Activated naive CD8-positive, alpha-beta T cell treated with anti-CD3 and anti-CD28 coated beads, Interleukin-2, amount 10 ng/mL, durations not matched to agents 7 days and 5 days (primary cell): ENCODE data around the gene METTL16. TPM values are rescaled to one million over a fixed set of nuclear protein-coding genes. Genes with fewer than 3 reads are reported as not detected.

Source experiments
- ATAC-seq: fragments of 150-1000 bp; cut with Tn5 transposase; one replicate; pipeline ENCODE4 v1.10.0; 2021; ENCODE audit warnings: low read depth, moderate library complexity
- POLR2A ChIA-PET: fragments of 350-600 bp; sonication (Branson Sonifier 250); formaldehyde crosslinking; loops from one replicate; lab custom pipeline; 2021; ENCODE audit warnings: antibody characterized with exemption; lab: Charles Lee
- DNase-seq: peaks from one replicate; pipeline ENCODE4 v3.0.0; 2021
- H3K27ac Mint-ChIP-seq: one replicate; pipeline ENCODE4 v1.8.0; 2022; ENCODE audit warnings: mild to moderate bottlenecking, mixed read lengths
- H3K27me3 Mint-ChIP-seq: one replicate; pipeline ENCODE4 v1.8.0; 2022; ENCODE audit warnings: mild to moderate bottlenecking, moderate library complexity, mixed read lengths
- H3K36me3 Mint-ChIP-seq: one replicate; pipeline ENCODE4 v1.8.0; 2021; ENCODE audit warnings: mild to moderate bottlenecking, mixed read lengths
- H3K4me1 Mint-ChIP-seq: one replicate; pipeline ENCODE4 v1.8.0; 2021; ENCODE audit warnings: mixed read lengths
- H3K4me3 Mint-ChIP-seq: one replicate; pipeline ENCODE4 v1.8.0; 2022; ENCODE audit warnings: mild to moderate bottlenecking, moderate library complexity, mixed read lengths
- H3K9me3 Mint-ChIP-seq: one replicate; pipeline ENCODE4 v1.8.0; 2021; ENCODE audit warnings: mixed read lengths
- total RNA-seq, 2 experiments: library from RNA; stranded (reverse); gene quantifications; one replicate each; pipeline ENCODE4 v1.2.3, GENCODE V29; 2021

The METTL16 gene
- total RNA-seq, 2 experiments from 2014 or later, result 32.2 to 36.6 TPM

DNA sequence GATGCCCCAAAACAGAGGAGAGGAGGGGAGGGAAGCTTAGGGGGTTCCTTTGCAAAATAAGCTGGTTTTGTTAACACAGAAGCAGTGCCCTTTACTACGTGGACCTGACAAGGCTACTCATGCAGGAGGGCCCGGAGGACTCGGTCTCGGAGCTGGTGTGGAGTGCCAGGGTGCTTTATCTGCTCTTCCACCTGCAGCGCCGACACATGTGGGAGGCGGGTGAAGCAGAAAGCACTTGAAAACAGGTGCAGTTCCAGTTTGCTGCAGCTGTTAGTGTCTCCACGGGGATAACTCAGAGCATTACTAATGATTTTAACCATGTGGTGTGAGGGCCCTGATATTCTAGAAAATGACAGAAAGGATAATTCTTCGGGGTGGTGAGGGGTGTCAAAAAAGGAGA lies 75.8 kb downstream of the METTL16 start:
- H3K9me3 Mint-ChIP-seq, result no peaks in the 10 kb centered on the region
- peaks cover 10% of the 10 kb centered on the region for H3K36me3 Mint-ChIP-seq
- H3K4me3 Mint-ChIP-seq, result no peak overlapping the region
- no peak overlapping the region for H3K27ac Mint-ChIP-seq
- POLR2A ChIA-PET, result no interaction called here
- no peaks in the 10 kb centered on the region for H3K4me1 Mint-ChIP-seq
- ATAC-seq (no peak), DNase-seq (no peak)
- no peaks in the 10 kb centered on the region for H3K27me3 Mint-ChIP-seq

DNA sequence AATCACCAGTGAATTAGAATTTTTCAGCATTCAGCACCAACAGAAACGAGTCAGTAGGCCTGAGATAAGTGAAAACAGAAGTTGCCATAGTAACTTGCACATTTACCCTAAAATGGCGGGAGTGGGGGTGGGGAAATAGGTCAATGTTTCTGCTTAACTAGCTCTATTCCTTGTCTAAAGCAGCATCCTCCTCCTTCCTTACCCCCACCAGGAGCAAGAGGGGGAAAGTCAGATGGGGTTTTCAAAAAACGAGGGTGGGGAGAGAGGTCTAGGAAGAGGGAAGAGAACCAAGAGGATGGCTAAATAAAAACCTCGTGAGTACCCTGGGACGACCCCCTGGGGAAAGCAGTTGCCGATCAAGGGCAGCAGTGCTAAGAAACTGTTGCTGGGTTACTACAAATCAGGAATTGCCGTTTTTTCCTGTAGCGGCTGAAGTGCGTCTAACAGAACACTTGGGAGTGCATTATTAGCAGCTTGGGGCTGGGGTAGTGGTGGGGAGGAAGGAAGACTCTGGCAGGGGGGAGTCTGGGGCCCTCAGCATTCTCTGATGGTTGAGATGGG lies 76.4 kb downstream of the METTL16 start:
- no peak for ATAC-seq
- Mint-ChIP-seq H3K36me3 (peaks cover 9% of the 10 kb centered on the region), H3K4me1 (no peaks in the 10 kb centered on the region), H3K27ac (no peak overlapping the region), H3K9me3 (no peaks in the 10 kb centered on the region), H3K27me3 (no peaks in the 10 kb centered on the region), H3K4me3 (no peak overlapping the region)
- no peak for DNase-seq
- POLR2A ChIA-PET, result no interaction called here

DNA sequence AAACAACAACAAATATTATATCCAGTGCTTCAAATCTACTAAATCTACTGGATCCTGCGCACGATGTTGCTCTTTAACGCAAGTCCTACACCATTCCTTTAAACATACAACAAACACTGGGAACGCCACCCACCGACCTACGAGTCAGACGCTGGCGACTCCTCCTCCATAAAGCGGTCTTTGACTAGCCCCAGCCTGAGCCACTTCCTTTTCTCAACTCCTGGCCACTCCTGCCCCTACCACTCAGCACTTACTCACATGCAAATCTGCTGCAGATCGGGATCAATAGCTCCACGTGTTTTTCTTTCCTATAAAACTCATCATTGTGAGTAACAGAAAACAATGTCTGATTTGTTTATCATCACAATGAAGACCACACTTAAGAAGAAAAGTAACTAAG lies 78.0 kb downstream of the METTL16 start:
- H3K27ac Mint-ChIP-seq, result no peak overlapping the region
- no peaks in the 10 kb centered on the region for H3K9me3 Mint-ChIP-seq
- no peak overlapping the region for H3K4me3 Mint-ChIP-seq
- peaks cover 6% of the 10 kb centered on the region for H3K36me3 Mint-ChIP-seq
- no peaks in the 10 kb centered on the region for H3K4me1 Mint-ChIP-seq
- no peaks in the 10 kb centered on the region for H3K27me3 Mint-ChIP-seq
- DNase-seq (no peak), ATAC-seq (no peak)
- POLR2A ChIA-PET, result no interaction called here

DNA sequence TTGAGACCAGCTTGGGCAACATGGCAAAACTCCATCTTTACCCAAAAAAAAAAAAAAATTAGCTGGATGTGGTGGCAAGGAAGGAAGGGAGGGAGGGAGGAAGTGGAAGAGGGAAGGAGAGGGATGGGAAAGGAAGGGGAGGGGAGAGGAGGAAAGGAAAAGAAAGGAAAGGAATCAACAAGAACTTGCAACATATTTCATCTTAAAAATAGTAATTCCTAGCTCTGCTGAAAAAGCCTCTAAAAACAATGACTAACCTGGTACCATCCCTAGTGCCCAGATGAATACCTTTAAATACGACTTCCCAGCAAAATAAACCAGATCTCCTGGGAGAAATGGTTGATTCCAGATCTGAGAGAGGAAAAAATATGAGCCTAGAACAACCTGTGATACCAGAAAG lies 83.8 kb downstream of the METTL16 start:
- Mint-ChIP-seq H3K4me3 (no peak overlapping the region), H3K27me3 (no peaks in the 10 kb centered on the region), H3K27ac (no peak overlapping the region), H3K36me3 (peaks cover 1% of the 10 kb centered on the region), H3K4me1 (no peaks in the 10 kb centered on the region), H3K9me3 (no peaks in the 10 kb centered on the region)
- ATAC-seq (no peak), DNase-seq (no peak)
- POLR2A ChIA-PET, result interaction anchor here (0.7 kb wide), 1 partner anchor 722 kb away, joined by 4 read pairs; no protein-coding TSS in a partner anchor

DNA sequence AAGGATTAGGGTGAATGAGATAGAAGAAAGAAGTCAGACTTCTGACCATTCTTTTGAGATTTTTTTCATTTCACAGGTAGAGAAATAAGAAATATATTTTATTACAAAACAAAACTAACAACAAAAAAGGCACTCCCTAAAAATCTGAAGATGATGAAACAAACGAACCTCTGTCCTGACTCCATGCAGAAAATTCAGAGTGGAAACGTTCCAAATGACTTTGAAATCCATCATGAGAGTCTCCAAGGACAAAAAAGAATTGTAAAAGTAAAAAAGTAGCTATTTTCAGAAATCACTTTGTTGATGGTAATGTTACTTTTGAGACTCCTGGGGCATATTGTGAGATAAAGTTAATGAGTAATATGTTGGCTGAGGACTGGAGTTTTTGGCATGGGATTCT lies 84.5 kb downstream of the METTL16 start:
- no peaks in the 10 kb centered on the region for H3K36me3 Mint-ChIP-seq
- no peak overlapping the region for H3K27ac Mint-ChIP-seq
- POLR2A ChIA-PET, result interaction anchor here (0.7 kb wide), 1 partner anchor 721 kb away, joined by 4 read pairs; no protein-coding TSS in a partner anchor
- DNase-seq (no peak), ATAC-seq (no peak)
- H3K27me3 Mint-ChIP-seq, result no peaks in the 10 kb centered on the region
- no peaks in the 10 kb centered on the region for H3K4me1 Mint-ChIP-seq
- H3K4me3 Mint-ChIP-seq, result no peak overlapping the region
- H3K9me3 Mint-ChIP-seq, result no peaks in the 10 kb centered on the region

DNA sequence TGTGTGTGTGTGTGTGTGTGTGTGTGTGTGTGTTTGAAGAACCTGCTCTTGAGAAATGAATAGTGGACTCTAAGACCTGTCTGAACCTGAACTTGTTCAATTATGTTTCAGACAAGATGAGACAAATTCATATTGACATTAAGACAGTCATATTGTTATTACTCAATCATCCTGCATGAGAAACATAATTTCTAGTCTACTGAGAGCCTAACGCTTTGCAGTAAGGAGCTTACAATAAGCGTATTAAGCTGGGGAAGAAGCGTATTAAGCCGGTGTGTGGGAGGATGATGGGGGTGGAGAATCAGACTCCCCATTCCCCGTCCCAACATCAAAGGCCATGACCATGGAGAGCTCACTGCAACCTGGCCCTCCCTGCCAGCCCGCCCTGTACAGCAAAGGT lies 88.4 kb downstream of the METTL16 start:
- H3K36me3 Mint-ChIP-seq, result no peaks in the 10 kb centered on the region
- POLR2A ChIA-PET, result no interaction called here
- DNase-seq, result no peak
- H3K4me1 Mint-ChIP-seq, result no peaks in the 10 kb centered on the region
- no peak for ATAC-seq
- H3K4me3 Mint-ChIP-seq, result no peak overlapping the region
- H3K9me3 Mint-ChIP-seq, result no peaks in the 10 kb centered on the region
- no peak overlapping the region for H3K27ac Mint-ChIP-seq
- H3K27me3 Mint-ChIP-seq, result no peaks in the 10 kb centered on the region

DNA sequence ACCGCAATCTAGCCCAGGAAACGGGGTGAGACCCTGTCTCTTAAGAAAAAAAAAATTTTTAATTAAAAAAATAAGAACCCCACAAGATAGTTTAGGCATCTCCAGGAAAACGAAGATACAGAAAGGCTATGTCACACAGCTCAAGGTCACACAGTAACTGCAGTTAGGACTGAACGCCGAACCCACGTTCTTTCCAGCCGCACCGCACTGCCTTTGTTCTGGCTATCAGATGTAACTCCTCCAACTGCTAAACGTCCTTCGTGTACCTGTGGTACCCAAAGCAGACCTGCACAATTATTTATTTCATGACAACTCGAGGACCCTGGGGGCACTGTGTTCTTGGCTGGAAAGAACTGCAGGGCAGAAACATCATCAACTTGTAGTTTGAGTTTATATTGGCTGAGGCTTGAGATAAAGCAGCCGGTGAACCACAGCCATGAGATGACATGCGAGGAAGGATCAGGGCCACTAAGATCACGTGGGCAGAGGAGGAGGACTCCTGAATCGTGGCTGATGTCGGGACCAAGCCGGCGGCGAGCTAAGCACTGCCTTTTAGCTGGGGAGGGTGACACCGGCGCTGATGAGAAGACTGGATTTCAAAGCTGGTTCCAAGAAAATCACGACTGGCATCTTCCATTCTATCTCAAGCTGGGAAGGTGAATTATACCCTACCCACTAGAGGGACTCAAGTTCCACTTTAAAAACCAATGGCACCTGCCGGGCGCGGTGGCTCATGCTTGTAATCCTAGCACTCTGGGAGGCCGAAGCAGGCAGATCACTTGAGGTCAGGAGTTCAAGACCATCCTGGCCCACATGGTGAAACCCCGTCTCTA lies 90.2 kb downstream of the METTL16 start:
- POLR2A ChIA-PET, result no interaction called here
- DNase-seq, result no peak
- H3K27me3 Mint-ChIP-seq, result no peaks in the 10 kb centered on the region
- no peak overlapping the region for H3K4me3 Mint-ChIP-seq
- H3K36me3 Mint-ChIP-seq, result no peaks in the 10 kb centered on the region
- H3K4me1 Mint-ChIP-seq, result no peaks in the 10 kb centered on the region
- no peaks in the 10 kb centered on the region for H3K9me3 Mint-ChIP-seq
- ATAC-seq, result no peak
- no peak overlapping the region for H3K27ac Mint-ChIP-seq

DNA sequence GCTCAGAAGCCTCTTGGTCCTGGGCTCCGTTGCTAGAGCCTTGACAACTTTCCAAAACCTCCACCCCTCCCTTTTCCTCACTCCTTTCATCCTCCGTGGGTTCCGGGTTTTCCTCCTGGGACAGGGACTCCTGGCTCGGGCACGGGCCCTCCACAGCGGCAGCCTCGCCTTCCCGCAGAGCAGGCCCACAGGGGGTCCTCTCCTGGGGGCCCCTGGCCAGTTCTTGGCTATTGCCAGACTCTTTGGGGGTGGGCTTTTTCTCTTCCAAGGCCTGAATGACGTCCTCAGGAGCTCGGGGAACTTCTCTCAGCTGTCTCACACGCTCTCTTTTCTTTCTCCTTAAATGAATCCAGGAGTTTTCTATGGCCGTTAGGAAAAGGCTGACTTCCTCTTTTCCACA lies 91.5 kb downstream of the METTL16 start:
- DNase-seq, result no peak
- no peaks in the 10 kb centered on the region for H3K27me3 Mint-ChIP-seq
- no peaks in the 10 kb centered on the region for H3K9me3 Mint-ChIP-seq
- no peaks in the 10 kb centered on the region for H3K4me1 Mint-ChIP-seq
- no peak overlapping the region for H3K27ac Mint-ChIP-seq
- ATAC-seq, result no peak
- POLR2A ChIA-PET, result no interaction called here
- H3K36me3 Mint-ChIP-seq, result no peaks in the 10 kb centered on the region
- no peak overlapping the region for H3K4me3 Mint-ChIP-seq

DNA sequence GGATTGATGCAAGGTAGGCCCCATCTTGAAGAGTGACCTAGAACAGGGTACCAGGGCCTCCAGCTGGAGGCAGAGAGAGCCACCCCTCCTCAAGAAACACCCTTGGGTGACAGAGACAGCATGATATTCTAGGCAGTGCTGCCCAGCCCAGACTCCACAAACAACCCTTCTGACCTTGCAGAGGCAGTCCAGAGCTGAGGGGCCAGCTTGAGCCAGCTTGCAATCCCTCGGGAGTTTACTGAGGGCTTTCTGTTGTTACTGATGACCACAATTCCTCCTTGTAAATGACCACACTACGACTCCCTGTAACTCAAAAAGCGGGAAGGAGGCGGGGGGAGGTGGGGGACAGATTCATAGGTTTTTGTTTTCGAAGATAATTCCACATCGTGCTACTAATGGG lies 92.2 kb downstream of the METTL16 start:
- Mint-ChIP-seq H3K27ac (no peak overlapping the region), H3K9me3 (no peaks in the 10 kb centered on the region)

DNA sequence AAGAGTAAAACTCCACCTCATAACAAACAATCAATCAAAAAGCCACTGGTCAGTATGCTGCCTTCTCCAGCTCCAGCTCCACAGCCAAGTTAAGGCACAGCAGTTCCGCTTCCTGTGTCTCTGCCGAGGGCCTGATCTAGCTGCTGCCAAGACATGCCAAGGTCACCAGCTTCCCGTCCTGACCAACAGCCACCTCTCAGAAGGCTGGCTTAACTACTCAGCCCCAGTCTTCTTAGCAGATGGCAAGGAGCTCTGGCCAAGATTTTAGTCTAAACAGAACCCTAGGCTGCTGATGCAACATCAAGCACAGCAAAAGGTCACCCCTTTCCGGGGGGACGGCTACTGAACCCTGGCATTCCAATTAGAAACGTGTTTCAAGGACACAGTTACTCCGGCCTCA lies 93.1 kb downstream of the METTL16 start:
- Mint-ChIP-seq H3K36me3 (no peaks in the 10 kb centered on the region), H3K4me1 (no peaks in the 10 kb centered on the region), H3K27me3 (no peaks in the 10 kb centered on the region), H3K27ac (no peak overlapping the region), H3K4me3 (no peak overlapping the region), H3K9me3 (no peaks in the 10 kb centered on the region)
- DNase-seq (no peak), ATAC-seq (no peak)
- POLR2A ChIA-PET, result no interaction called here

More for the DNA sequence above, 92.2 kb downstream of the METTL16 start:
- Mint-ChIP-seq H3K27me3 (no peaks in the 10 kb centered on the region), H3K4me1 (no peaks in the 10 kb centered on the region), H3K36me3 (no peaks in the 10 kb centered on the region), H3K4me3 (no peak overlapping the region)
- ATAC-seq (no peak), DNase-seq (no peak)
- POLR2A ChIA-PET, result no interaction called here

DNA sequence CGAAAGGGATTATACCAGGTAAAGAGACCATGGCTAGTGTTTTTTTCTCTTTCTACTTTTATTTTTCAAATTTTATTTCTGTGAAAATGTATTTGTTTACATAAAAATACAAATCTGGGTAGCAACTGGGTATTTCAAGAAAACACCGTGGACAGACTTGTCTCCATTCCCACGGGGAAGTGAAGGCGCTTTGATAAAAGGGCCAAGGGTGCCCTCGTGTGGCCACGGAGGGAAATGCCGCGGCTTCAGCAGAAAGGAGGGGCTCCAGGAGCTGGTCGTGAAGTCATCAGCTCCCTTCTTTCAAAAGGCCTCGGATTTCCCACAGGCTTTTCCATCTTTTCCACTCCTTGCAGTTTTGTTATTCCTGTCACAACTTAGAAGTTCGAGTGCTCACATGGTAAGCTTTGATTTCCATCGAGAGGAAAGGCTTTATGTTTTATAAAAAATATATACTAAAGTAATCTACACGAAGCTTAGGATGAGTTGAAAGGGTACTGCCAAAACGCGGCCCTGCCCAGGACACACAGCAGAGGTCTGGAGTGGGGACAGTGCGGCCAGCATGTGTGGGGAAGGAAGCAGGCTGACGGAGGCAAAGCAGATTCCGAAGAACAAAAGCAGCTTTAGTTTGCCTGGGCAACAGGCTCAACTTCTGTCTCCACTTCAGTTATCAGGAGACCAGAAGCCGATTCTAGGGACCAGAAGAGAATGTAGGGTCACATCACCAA lies 95.5 kb downstream of the METTL16 start:
- no peaks in the 10 kb centered on the region for H3K36me3 Mint-ChIP-seq
- no peak overlapping the region for H3K27ac Mint-ChIP-seq
- H3K9me3 Mint-ChIP-seq, result no peaks in the 10 kb centered on the region
- ATAC-seq, result peak; percentile 75
- no peak overlapping the region for H3K4me3 Mint-ChIP-seq
- peak; percentile 89 for DNase-seq
- no peaks in the 10 kb centered on the region for H3K27me3 Mint-ChIP-seq
- POLR2A ChIA-PET, result interaction anchor here (0.6 to 2.5 kb wide), 5 partner anchors 14 to 33 kb away, joined by 3 to 33 read pairs (median 5); no protein-coding TSS in a partner anchor
- no peaks in the 10 kb centered on the region for H3K4me1 Mint-ChIP-seq

DNA sequence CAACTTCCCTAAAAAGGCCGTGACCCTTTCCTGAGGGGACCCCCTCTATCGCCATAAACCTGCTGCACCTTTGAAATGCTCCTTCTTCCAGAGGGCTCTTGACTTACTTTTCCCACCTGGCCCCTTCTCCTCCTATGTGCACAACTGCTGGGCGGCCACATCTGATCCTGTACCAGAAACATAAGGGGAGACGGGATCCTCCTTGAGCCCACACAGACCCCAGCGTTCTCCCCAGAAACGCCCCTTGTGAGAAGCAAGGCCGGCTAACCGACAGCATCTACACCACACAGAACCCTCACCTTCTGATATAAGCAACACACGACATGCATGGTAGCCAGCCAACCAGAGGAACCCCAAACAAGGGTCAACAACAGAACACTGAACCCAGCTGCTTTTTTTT lies 96.6 kb downstream of the METTL16 start:
- Mint-ChIP-seq H3K27me3 (no peaks in the 10 kb centered on the region), H3K27ac (no peak overlapping the region), H3K4me1 (no peaks in the 10 kb centered on the region), H3K9me3 (no peaks in the 10 kb centered on the region), H3K36me3 (peaks cover 2% of the 10 kb centered on the region), H3K4me3 (no peak overlapping the region)
- no peak for ATAC-seq
- POLR2A ChIA-PET, result interaction anchor here (1.0 to 2.5 kb wide), 5 partner anchors 13 to 61 kb away, joined by 3 to 33 read pairs (median 5); no protein-coding TSS in a partner anchor
- no peak for DNase-seq

DNA sequence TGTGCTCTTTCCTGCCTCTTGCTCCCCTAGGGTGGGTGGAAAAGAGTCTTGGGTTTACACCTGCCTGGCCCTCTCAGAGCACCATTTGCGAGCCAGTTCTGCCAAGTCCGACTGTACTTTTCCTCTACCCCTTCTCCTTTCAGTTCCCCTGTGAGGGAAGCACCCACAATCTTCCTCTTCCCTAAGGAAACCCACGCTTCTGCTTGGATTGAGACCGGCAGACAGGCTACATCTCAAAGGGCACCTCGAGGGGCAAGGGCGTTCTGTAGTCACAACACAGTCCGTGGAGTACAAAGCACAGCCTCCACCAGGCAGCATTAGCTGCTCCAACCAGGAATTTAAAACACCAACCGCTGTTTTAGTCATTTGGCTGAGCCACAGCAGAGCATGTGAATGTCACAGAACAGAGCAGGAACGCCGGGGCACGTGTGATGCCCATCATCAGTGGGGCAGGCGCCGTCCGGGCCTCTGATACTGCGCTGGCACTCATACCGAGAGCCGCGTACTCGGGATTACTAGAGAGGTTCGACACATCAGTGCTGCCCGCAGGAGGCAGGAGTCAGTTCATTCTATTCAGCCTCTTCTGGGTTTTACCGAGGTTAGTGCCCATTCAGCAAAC lies 97.1 kb downstream of the METTL16 start:
- DNase-seq (no peak), ATAC-seq (no peak)
- no peaks in the 10 kb centered on the region for H3K9me3 Mint-ChIP-seq
- POLR2A ChIA-PET, result interaction anchor here (1.0 to 1.1 kb wide), 2 partner anchors 23 to 60 kb away, joined by 3 to 4 read pairs; no protein-coding TSS in a partner anchor
- H3K27ac Mint-ChIP-seq, result no peak overlapping the region
- peaks cover 2% of the 10 kb centered on the region for H3K36me3 Mint-ChIP-seq
- H3K27me3 Mint-ChIP-seq, result no peaks in the 10 kb centered on the region
- no peaks in the 10 kb centered on the region for H3K4me1 Mint-ChIP-seq
- H3K4me3 Mint-ChIP-seq, result no peak overlapping the region
